Measurements from ENCODE around the gene ANKRD40. TPM values are rescaled to one million over a fixed set of nuclear protein-coding genes. Genes with fewer than 3 reads are reported as not detected.

ANKRD40 gene, protein sequence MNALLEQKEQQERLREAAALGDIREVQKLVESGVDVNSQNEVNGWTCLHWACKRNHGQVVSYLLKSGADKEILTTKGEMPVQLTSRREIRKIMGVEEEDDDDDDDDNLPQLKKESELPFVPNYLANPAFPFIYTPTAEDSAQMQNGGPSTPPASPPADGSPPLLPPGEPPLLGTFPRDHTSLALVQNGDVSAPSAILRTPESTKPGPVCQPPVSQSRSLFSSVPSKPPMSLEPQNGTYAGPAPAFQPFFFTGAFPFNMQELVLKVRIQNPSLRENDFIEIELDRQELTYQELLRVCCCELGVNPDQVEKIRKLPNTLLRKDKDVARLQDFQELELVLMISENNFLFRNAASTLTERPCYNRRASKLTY
- 24.6 and 26.3 TPM in 2 replicates for total RNA-seq (2013; cell fraction: nucleolus; rRNA removed)
- 14.6 and 17.8 TPM in 2 replicates for total RNA-seq (2014; rRNA removed)
- 19.0 and 19.9 TPM in 2 replicates for total RNA-seq (2014; rRNA removed; fragmentation: Illumina TruSeq; extraction: Trizol)
- total RNA-seq (2021) = 20.5 and 21.7 TPM in 2 replicates
- 7.0 TPM for polyA plus RNA-seq (2011; ENCODE audit: low read depth)
- 19.9 and 24.2 TPM in 2 replicates for polyA plus RNA-seq (2011; rRNA removed)
- 10.2 and 12.3 TPM in 2 replicates for polyA plus RNA-seq (2011; cell fraction: cytosol; rRNA removed)
- 8.4 and 10.6 TPM in 2 replicates for polyA plus RNA-seq (2011; cell fraction: nucleus; rRNA removed)
- polyA plus RNA-seq (2012) = 8.4 TPM in 2 replicates
- polyA plus RNA-seq (2014; fragmentation: Illumina TruSeq; extraction: Trizol) = 20.2 and 23.5 TPM in 2 replicates
- polyA plus RNA-seq (2014; fragmentation: Nextera tagmentation; extraction: Ambion mirVana) = 1 to 10 TPM; 6.7 to 6.9 TPM
- 12.5 and 15.0 TPM in 2 replicates for polyA plus RNA-seq (2014; rRNA removed)
- 1 to 10 TPM; 5.9 to 9.6 TPM for polyA plus RNA-seq (2016; fragmentation: Nextera tagmentation; extraction: Ambion mirVana)
- 12.7 and 15.8 TPM in 2 replicates for polyA minus RNA-seq (2011; rRNA and poly(A)+ RNA removed)
- polyA minus RNA-seq (2011; cell fraction: cytosol; rRNA and poly(A)+ RNA removed) = 5.2 and 6.5 TPM in 2 replicates
- polyA minus RNA-seq (2011; cell fraction: nucleus; rRNA and poly(A)+ RNA removed) = 3.9 and 9.3 TPM in 2 replicates
- Bru-seq, nascent RNA = percentile 76 among the genes with signal in this experiment
- BruChase-seq, experiment 1, labeled RNA remaining after a 6-hour chase = percentile 83 among the genes with signal in this experiment
- BruChase-seq, experiment 2, labeled RNA remaining after a 2-hour chase = percentile 89 among the genes with signal in this experiment
- long read RNA-seq, experiment 1, full-length matches to known transcripts = 1 of 13 reads
- long read RNA-seq, experiment 1, partial matches to known transcripts = 0 of 13 reads
- long read RNA-seq, experiment 1, other reads (novel, unspliced or antisense) = 12 of 13 reads
- long read RNA-seq, experiment 2, full-length matches to known transcripts = 3 of 13 reads
- long read RNA-seq, experiment 2, partial matches to known transcripts = 2 of 13 reads
- long read RNA-seq, experiment 2, other reads (novel, unspliced or antisense) = 8 of 13 reads

DNA sequence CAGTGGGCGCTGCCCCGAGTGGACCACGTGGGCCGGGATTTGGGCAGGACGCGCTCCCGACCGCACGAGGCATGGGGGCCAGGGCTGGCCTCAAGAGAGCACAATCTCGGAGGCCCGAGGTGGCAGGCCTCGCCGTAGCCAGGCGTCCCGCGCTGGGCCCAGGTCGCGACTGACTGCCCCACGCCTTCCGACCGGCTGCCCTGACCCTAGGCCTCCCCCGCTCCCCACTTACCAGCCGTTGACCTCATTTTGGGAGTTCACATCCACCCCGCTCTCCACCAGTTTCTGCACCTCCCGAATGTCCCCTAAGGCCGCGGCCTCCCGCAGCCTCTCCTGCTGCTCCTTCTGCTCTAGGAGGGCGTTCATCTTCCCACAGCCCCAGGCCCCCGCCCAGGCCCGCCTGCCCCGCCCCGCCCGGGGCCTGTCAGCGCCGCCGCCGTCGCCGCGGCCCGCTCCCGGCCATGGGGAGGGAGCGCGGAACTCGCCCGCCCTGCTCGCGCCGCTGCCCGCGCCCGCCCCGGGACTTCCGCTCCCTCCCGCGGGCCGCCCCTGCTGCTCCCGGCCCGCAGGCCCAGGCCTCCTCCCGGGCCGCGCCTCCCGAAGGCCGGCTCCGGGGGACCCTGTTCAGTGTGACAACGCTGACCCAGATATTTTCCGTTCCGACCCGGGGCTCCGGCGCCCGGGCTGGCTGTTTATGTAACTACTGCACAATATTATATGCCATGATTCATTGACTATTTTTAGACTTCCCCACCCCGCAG is at the start of gene ANKRD40:
TSS of gene ANKRD40 (minus strand) at position 626 of the 761 bp plus-strand sequence. CDS start at position 366, 260 bp downstream.
- SMC1A ChIA-PET (ENCODE audit: uncharacterized antibody, unreplicated experiment) = interaction anchor here (1.1 to 1.5 kb wide), 2 partner anchors 12 to 75 kb away, joined by 4 to 5 read pairs; partner anchors contain the start of gene LUC7L3
- Histone ChIP-seq H3K79me2 (ENCODE audit: control insufficient read depth, insufficient read depth, low read length) (peaks cover 38% of the 10 kb centered on the region), H3K4me1 (ENCODE audit: control insufficient read depth, insufficient read depth, low read length) (peaks cover 9% of the 10 kb centered on the region), H3K27ac (ENCODE audit: control insufficient read depth, insufficient read depth) (peak within 1 kb of the TSS; percentile 86), H2AFZ (ENCODE audit: control insufficient read depth, low read depth, low read length) (peak within 1 kb of the TSS; percentile 80), H3K36me3 (ENCODE audit: control insufficient read depth in 2 of 2, insufficient read depth in 2 of 2, low read length in 1 of 2) (no peaks in the 10 kb centered on the region; a peak in 1 of 4 replicates), H4K20me1 (ENCODE audit: control insufficient read depth, insufficient read depth) (no peaks in the 10 kb centered on the region), H3K9me3 (replicated peaks; ENCODE audit: control insufficient read depth, insufficient read depth, low read length) (no peaks in the 10 kb centered on the region), H3K9ac (ENCODE audit: control insufficient read depth, insufficient read depth, low read length) (peak within 1 kb of the TSS; percentile 91), H3K4me2 (ENCODE audit: control insufficient read depth, insufficient read depth) (peak within 1 kb of the TSS; percentile 65), H3K4me3 (peak within 1 kb of the TSS; percentile 81), H3K27me3 (replicated peaks in 1 of 2; ENCODE audit: control insufficient read depth in 2 of 2, insufficient read depth in 2 of 2, low read length in 1 of 2) (no peaks in the 10 kb centered on the region)
- DNase-seq (ENCODE audit: low read depth, low spot score) = peak; percentile 67
- ATAC-seq = peak; percentile 78
- no peak for FAIRE-seq
- in situ Hi-C loops (cut with MboI) (no loop called here), intact Hi-C loops (cut with micrococcal nuclease; ENCODE audit: unreplicated experiment) (loop anchor here (1.0 kb wide), 1 partner anchor 12 kb away; the partner anchor contains the start of gene LUC7L3)
- POLR2A ChIA-PET = interaction anchor here (0.8 to 3.5 kb wide), 5 partner anchors 10 to 75 kb away, joined by 3 to 25 read pairs (median 4); partner anchors contain the start of gene LUC7L3
- CTCF ChIA-PET = interaction anchor here (0.6 to 1.1 kb wide), 3 partner anchors 11 to 337 kb away, joined by 3 read pairs; no protein-coding TSS in a partner anchor
- BruUV-seq (replicated peaks) = TSS peak; percentile 84
- 0% methylated on average over 35 of the region's 74 CpGs for WGBS (ENCODE audit: insufficient coverage, insufficient replicate concordance, low lambda C conversion rate, missing lambda C conversion rate)
- RAD21 ChIA-PET (ENCODE audit: unreplicated experiment) = no interaction called here
- TF ChIP-seq MEF2B (IDR thresholded peaks at IDR 0.05; ENCODE audit: partially characterized antibody, poor library complexity, severe bottlenecking) (peak; percentile 79), ZBTB40 (IDR thresholded peaks at IDR 0.05; ENCODE audit: borderline replicate concordance) (peak; percentile 91), RUNX3 (IDR thresholded peaks at IDR 0.05; ENCODE audit: low read length) (peak; percentile 35), BCL11A (IDR thresholded peaks at IDR 0.05; ENCODE audit: low read depth, low read length) (no peak), EGR1 (IDR thresholded peaks at IDR 0.05; ENCODE audit: borderline replicate concordance in 1 of 2, low read depth in 2 of 2, low read length in 2 of 2) (no peak; a peak in 1 of 3 replicates), STAT3 (IDR thresholded peaks at IDR 0.05; ENCODE audit: low read depth, low read length) (no peak), SPI1 (IDR thresholded peaks at IDR 0.05; ENCODE audit: borderline replicate concordance, insufficient read depth, low read depth, low read length) (no peak), BHLHE40 (IDR thresholded peaks at IDR 0.05; ENCODE audit: borderline replicate concordance in 1 of 2, low read depth in 2 of 2, low read length in 1 of 2) (peak in 1 of 2 experiments; percentile 72; a peak in 2 of 4 replicates), FOS (IDR thresholded peaks at IDR 0.05; ENCODE audit: borderline replicate concordance, extremely low read depth, insufficient read length) (no peak), TAF1 (IDR thresholded peaks at IDR 0.05; ENCODE audit: borderline replicate concordance, low read depth, low read length) (peak; percentile 91; the same call in 1 of the 2 replicates)
